NCI-H146 treated with DMSO at 0.1 percent for 48 hours (cell line): ENCODE measurements around the gene CDYL2.
"Not testable (repeated sequence)": the region's sequence is repeated elsewhere in the genome, so short reads cannot be mapped to it uniquely, and the experiment has no call there.

Experiments
- DNase-seq: peaks from one replicate; lab custom pipeline; 2025; ENCODE audit not compliant: unreplicated experiment; lab: John Stamatoyannopoulos, UW

Gene CDYL2

GRCh38 chr16:80751167-80751566 is 53.2 kb downstream of the CDYL2 start:
- no peak for DNase-seq

DNA sequence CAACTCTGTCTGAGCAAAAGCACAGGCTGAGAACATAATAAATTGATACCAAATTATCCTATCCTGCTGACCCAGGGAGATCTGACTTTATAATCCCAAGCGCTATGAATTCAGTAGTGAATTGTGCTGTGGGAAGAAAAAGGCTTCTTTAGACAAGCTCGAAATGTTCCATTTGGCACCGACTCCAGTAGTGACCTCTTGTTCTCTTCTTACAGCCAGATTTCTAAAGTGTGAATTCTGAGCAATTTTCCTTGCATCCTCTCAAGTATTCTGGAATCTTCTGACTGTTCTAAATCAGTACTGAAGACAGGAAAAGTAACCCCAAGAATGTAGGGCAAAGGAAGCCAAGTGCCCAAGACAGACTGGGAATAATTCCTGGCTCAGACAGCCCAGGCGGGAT is 58.2 kb downstream of the CDYL2 start:
- no peak for DNase-seq

GRCh38 chr16:80744856-80745255 is 59.5 kb downstream of the CDYL2 start:
- DNase-seq: no peak

- no peak for DNase-seq
Observed at GRCh38 chr16:80743772-80744171, 60.6 kb downstream of the CDYL2 start.

DNA sequence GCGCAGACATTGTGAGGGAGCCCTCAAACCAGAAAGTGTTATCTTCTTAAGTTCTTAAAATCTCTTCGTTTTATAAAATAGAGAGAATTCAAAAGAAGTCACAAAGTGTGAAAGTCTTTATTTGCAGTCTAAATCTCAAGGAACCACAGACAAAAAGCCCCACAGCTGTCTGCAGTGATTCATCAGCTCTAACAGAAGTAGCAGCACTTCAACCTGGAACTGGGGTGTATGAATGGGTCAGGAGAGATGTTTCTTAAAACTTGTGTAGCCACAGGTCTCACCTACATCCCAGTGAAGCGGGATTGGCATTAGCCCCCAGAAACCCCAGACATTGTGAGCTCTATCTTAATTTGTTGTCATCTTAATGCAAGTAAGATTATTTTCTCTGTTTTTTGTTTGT is 61.1 kb downstream of the CDYL2 start:
- no peak for DNase-seq

DNA sequence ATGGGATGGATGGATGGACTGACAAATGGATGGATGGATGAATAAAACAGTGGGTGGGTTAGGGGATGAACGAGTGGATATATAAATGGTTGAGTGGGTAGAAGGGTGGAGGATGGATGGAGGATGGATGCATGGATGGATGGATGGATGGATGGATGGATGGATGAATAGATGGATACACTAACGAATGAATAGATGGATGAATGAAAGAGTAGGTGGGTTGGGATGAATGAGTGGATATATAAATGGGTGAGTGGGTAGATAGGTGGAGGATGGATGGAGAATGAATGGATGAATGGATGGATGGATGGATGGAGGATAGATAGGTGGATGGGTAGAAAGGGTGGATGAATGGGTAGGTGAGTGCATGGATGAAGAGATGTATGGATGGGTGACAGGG is 62.1 kb downstream of the CDYL2 start:
- no peak for DNase-seq

DNA sequence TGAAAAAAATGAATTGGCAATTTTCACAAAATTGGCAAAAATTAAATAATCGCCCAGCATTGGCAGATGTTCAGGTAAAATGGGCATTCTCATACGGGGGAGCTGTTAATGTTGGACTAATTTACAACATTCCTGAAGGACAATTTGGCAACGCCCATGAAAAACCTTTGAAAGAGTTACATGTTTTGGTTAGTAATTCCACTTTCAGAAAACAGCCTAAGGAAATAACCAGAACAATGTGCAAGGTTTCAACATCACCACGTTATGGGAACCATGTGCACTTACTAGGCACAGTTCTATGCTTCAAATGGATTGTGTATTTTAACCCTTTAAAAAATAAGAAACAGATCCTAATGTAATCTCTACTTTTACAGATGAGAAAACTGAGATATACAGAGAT is 62.7 kb downstream of the CDYL2 start:
- DNase-seq: no peak

GRCh38 chr16:80739523-80739922 is 64.9 kb downstream of the CDYL2 start:
- DNase-seq: no peak

GRCh38 chr16:80738521-80738920 is 65.9 kb downstream of the CDYL2 start:
- DNase-seq: no peak

GRCh38 chr16:80735846-80736245 is 68.6 kb downstream of the CDYL2 start:
- DNase-seq: no peak

- DNase-seq: no peak
Observed at GRCh38 chr16:80733407-80733806, 71.0 kb downstream of the CDYL2 start.

DNA sequence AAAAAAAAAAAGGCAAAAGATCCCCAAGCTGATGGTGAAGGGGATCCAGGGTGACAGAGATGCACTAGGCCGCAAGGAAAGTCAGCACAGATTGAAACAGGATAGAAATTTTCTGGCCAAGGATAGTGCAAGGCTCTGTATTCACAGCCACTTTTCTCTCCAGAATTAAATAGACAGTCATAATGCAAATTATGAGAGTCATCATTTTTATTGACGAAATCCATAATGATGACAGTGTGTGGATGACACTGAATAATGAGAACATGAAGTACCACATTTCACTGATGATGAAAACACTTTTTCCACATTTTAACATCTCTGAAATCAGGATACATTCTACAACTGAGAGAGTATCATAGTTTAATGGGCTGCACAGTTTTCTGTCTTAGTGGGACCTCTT is 72.5 kb downstream of the CDYL2 start:
- no peak for DNase-seq

GRCh38 chr16:80727066-80727763 is 77.2 kb downstream of the CDYL2 start:
- DNase-seq: not testable (repeated sequence)

DNA sequence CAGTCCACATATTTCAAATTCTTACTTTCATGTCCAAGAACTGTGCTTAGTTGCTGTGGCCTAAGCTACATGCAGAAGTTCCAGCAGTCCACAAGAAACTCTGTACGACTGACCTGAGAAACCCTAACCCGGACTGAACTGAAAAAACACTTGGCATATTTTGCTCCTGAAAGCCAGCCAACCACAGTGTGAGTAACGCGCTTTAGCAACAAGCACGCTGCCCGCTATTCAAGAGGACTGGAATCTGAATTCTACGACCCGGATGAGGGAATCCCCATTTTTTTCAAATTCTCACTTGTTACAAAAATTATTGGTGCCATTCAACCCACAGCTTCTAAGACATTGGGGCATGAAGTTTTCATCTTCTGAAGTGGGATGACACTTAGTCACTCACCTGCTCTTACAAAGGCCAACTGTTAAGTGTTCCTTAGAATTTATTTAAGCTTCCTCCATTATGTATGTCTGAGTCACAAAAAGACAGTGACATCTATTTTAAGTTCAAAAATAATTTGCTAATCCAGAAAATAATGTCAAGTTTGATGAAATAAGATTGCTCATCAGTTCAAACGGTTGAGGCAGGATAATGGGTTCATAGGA is 78.7 kb downstream of the CDYL2 start:
- no peak for DNase-seq

DNA sequence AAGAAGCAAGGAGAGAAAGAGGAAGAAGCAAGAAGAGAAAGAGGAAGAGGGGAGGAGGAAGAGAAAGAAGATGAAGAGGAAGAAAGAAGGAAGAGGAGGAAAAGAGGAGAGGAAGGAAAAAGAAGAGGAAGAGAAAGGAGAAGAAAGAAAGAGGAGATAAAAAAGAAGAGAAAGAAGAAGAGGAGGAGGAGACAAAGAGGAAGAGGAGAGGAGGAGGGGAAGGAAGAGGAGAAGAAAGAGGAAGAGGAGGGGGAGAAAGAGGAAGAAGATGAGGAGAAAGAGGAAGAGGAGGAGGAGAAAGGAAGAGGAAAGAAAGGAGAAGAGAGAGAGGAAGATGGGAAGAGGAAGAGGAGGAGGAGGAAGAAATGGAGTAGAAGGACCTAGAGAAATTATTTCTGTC is 80.4 kb downstream of the CDYL2 start:
- no peak for DNase-seq

DNA sequence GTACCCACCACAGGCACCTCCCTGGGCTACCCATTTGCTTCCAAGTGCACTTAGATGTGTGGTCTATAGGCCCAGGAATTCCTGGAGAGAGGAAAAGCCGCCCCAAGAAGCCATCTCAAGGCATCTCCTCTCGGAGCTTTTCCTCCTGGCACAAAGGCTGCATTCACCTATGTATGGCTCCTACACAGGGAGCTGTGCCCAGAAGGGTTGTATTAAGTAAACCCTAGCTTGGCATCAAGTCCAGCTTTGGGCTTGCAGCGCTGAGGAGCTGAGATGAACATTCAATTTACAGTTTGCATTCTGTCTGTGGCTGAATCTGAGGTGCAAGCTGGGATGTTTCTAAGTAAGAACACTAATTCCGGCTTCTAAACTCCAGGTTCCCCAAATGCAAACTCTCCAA is 81.3 kb downstream of the CDYL2 start:
- no peak for DNase-seq

GRCh38 chr16:80720804-80721371 is 83.5 kb downstream of the CDYL2 start:
- no peak for DNase-seq

DNA sequence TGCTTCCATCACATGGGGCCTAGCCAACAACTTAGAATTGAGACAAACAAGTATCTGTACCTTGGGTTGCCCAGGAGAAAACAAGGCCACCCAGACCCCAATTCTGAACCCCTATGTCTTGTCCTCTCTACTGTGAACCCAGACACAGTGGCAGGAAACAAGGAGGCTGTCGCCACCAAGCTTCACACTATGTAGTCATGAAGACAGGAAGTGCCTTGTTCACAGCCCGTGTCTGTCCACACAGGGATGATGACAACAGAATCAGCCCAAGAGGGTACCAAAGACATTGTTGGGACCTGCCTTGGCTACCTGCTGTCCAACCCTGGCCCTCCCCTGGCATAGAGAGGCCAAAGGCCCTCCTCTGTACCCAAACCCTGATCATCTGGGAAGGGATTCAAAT is 84.8 kb downstream of the CDYL2 start:
- DNase-seq: no peak

DNA sequence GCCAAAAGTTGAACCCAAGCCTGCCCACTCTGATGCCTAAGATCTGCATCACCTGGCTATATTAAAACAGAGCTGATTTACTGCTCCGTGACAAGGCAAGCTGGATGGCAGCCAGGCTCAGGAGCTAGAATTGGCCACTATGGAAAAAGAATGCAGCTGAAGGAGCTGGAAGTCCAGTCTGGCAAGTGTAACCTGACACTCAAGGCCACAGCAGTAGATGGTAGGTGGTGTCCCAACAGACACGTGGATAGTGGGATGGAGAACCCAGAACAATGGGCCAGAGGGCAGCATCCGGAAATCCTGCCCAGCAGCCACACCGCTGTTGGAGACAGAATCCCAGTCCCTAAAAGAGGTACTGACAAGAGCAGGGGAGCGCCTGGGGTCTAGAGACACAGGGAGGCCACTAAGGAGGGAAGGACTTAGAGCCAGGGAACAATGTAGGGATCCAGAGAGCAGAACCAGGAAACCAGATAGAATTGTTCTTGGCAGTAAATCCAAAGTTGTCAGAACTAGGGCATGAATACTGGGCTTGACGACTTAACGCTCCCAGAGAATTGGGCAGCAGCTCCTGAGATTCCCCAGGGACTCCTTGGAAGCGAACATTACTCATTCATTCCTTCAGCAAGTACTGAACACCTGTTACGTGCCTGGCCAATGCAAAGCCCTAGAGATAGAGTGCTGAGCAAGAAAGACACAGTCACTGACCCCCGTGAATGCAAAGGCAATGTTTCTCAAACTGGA is 85.7 kb downstream of the CDYL2 start:
- DNase-seq: no peak

GRCh38 chr16:80717611-80718010 is 86.8 kb downstream of the CDYL2 start:
- DNase-seq: no peak

DNA sequence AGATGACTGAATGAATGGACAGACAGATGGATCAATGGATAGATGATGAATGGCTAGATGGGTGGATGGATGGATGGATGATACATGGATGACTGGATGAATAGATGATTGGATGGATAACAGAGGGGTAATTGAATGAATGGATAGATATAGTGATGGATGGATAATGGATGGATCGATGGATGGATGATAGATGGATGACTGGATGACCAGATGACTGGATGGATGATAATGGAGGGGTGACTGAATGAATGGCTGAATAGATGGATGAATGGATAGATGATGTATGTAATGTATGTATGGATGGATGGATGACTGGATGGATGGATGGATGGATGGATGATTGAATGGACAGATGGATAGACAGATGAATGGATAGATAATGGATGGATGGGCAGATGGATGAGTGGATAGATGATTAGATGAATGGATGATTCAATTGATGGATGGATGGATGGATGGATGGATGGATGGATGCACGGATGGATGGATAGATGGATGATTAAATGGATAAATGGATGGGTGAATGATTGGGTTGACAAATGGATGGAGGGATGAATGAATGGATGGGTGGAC is 87.7 kb downstream of the CDYL2 start:
- no peak for DNase-seq

GRCh38 chr16:80711406-80711805 is 93.0 kb downstream of the CDYL2 start:
- no peak for DNase-seq
